NCI-H146 (cell line): ENCODE data around the gene SLC4A9.

Experiments used
- DNase-seq: peaks from one replicate; lab custom pipeline; 2025; lab: John Stamatoyannopoulos, UW

SLC4A9 gene

DNA sequence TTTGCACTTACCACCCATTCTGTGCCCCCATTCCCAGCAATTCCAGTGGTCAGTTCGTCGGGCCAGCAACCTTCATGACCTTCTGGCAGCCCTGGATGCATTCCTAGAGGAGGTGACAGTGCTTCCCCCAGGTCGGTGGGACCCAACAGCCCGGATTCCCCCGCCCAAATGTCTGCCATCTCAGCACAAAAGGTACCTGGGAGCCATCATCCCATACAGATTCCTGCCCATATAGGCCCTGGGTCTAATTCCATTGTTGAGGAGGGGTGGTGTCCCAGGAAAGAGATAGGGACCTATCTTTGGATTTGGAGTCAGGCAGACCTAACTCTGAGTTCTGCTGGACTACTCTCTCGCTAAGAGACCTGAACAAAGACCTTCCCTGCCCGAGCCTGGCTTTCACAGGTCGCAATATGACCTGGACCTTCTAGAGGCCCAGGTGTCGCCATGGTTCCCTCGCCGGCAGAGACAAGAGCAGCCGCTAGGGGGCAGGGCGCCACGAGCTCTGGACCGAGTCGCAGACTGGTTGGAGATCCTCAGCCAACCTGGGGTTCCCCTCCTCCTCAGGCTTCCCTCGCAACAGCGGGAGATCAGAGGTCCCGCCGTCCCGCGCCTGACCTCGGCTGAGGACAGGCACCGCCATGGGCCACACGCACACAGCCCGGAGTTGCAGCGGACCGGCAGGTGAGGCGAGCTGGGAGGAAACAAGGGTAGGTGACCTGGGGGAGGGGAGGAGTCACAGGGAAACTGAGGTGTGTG, 3.1 kb downstream of the SLC4A9 start:
- DNase-seq, result peak; percentile 65

DNA sequence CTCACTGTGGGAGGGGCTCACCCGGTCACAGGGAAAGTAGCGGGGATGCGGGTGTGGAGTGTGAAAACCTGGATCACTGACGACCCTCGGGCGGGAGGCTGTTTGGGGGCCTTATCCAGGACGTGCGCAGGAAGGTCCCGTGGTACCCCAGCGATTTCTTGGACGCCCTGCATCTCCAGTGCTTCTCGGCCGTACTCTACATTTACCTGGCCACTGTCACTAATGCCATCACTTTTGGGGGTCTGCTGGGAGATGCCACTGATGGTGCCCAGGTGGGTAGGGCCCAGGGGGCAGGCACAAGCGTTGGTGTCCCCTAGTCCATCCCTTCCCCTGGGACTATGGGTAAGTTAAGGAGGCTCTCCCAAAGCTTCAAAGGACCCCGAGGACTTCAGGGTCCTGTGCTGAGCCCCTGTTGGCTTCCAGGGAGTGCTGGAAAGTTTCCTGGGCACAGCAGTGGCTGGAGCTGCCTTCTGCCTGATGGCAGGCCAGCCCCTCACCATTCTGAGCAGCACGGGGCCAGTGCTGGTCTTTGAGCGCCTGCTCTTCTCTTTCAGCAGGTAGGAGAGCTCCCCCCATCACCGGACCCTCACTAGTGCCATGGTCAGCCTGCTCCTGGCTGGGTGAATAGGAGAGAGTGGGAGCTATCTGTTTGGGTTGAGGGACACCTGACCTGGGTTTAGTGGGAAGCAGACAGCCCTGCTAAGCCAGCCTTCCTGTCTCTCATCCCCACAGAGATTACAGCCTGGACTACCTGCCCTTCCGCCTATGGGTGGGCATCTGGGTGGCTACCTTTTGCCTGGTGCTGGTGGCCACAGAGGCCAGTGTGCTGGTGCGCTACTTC, 3.9 kb downstream of the SLC4A9 start:
- DNase-seq, result no peak

DNA sequence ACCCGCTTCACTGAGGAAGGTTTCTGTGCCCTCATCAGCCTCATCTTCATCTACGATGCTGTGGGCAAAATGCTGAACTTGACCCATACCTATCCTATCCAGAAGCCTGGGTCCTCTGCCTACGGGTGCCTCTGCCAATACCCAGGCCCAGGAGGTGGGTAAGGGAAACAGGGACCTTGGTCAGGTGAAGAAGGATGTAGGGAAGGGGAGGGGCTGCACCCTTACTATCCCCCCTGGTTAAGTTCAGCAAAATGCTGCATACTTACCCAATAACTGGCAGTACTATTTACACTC, 4.4 kb downstream of the SLC4A9 start:
- no peak for DNase-seq

DNA sequence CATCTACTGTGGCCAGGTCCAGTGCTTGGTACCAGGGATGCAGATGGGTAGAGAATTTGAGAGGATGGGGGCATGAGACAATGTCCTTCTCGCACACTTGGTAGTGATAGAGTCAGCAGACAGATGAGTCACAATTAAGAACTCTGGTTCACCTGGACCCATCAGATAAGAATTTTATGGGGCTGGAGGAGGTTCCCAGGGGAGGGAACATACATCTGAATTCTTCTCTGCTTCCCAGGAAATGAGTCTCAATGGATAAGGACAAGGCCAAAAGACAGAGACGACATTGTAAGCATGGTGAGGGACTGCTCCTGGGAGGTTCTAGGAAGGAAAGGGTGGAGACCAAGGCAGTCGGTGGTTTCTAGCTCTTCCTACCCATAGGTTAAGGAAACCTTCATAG, 5.3 kb downstream of the SLC4A9 start:
- no peak for DNase-seq

DNA sequence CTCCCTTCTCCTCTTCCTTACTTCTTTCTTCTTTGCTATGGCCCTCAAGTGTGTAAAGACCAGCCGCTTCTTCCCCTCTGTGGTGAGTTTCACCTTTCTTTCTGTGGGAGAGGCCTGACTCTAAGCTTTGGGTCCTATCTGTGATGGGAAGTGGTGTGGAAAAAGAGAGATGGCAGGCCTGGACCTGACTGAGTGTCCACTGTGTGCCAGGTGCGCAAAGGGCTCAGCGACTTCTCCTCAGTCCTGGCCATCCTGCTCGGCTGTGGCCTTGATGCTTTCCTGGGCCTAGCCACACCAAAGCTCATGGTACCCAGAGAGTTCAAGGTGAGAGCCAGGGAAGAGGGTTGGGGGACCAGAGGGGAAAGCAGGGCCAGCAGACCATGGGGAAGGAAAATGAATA, 5.9 kb downstream of the SLC4A9 start:
- no peak for DNase-seq

DNA sequence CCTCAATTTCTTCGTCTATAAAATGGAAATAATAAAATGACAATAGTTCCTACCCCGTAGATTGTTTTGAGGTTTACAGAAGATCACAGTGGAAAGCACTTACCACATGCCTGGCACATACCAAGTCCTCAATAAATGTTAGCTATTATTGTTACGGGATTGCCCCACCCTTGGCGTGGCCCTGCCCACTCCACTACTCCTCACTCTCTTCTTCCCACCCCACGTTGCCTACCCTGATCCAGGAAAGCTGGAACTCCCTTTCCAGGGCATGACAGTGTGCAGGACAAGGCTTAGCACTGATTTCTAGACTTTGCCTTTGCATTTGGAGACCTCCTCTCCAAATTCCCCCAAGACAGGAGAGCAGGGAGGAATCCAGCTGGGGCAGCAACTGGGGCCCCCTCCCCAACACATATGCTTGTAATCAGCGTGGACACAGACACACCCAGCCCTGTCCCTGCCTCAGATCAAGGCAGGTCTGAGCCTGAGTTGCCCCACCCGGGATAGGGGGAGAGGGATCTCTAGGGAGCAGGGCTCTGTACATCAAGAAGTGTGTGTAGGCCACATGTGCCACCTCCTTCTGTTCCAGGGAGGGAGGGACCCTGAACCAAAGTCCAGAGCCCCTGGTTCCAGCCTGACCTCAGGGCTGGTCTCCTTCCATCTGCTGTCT, 6.7 kb downstream of the SLC4A9 start:
- no peak for DNase-seq

DNA sequence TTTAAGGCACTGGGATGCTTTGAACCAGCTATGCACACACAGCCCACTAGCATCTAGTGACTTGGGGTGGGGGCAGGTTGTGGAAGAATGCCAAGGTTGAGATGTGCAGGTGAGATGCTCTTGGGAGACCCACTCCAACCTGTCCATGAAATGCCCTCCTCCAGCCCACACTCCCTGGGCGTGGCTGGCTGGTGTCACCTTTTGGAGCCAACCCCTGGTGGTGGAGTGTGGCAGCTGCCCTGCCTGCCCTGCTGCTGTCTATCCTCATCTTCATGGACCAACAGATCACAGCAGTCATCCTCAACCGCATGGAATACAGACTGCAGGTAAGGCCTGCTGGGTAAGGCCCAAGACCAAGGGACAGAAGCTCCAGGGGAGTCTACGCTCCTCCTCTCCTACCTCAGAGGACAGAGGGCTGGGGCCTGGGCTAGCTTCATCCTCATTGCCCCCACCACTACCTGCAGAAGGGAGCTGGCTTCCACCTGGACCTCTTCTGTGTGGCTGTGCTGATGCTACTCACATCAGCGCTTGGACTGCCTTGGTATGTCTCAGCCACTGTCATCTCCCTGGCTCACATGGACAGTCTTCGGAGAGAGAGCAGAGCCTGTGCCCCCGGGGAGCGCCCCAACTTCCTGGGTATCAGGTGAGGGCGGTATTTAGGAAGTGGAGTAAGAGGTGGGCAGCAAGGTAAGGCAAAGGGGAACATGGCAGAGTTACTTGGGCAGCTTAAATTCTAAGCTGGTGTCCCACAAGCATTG, 7.4 kb downstream of the SLC4A9 start:
- no peak for DNase-seq

DNA sequence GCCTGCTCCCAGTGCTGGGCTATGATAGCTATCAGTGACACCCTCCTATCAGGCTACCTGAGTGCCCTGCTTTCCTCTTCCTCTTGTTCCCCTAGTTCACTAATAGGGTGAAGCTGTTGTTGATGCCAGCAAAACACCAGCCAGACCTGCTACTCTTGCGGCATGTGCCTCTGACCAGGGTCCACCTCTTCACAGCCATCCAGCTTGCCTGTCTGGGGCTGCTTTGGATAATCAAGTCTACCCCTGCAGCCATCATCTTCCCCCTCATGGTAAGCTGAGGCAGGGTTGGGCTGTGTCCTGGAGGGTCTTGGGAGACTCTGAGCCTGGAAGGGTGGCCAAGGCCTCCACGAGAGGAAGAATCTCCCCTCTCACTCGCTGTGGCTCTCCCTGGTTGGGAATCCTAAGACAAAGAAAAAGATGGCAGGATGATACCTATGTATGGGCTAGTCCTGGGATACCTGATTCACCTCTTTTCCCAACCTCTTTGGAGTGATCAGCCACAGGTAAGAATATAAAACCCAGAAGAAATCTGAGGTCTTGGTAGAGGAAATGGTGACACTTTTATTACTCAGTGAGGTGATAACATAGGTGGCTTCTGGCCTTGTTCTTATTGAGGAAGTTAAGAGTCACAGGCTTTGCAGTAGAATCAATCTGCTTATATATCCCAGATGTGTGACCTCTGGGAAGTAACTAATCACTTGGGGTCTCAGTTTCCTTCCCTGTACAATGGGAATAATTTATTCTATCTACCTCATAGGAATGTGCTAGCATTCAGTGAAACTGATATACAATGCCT, 11.6 kb downstream of the SLC4A9 start:
- DNase-seq, result no peak

DNA sequence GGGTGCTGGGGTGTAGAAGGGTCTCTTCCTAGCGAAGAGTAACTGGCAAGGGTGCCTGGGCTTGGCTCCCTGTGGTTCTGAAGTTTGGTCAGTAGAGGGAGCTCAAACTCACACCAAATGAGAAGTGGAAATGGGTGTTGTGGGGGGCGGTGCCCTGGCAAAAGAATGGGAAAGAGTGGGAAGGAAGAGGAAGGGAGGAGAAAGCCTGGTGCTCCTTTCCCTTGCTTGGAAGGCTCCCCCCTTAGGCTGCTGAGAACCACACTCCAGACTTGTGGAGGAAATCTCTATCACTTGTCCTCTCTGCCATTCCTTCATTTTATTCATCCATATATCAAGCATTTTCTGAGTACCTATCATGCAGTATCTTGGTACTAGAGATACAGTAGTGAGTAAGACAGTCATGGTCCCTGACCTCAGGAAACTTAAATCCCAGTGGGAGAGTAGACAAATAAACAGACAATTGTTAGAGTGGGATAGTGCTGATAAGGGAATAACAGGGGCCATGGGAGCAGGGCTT, 13.0 kb downstream of the SLC4A9 start:
- peak; percentile 53 for DNase-seq

DNA sequence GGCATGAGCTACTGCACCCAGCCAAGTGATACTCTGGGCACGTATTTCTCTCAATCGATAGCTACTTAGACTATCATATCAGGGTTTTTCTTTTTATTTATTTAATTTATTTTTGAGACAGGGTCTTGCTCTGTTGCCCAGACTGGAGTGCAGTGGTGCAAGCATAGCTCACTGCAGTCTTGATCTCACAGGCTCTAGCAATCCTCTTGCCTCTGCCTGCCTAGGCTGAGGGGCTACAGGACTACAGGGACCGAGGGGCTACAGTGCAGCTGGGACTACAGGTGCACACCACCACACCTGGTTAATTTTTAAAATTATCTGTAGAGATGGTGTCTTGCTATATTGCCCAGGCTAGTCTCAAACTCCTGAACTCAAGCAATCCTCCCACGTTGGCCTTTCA, 21.4 kb downstream of the SLC4A9 start:
- DNase-seq, result no peak

DNA sequence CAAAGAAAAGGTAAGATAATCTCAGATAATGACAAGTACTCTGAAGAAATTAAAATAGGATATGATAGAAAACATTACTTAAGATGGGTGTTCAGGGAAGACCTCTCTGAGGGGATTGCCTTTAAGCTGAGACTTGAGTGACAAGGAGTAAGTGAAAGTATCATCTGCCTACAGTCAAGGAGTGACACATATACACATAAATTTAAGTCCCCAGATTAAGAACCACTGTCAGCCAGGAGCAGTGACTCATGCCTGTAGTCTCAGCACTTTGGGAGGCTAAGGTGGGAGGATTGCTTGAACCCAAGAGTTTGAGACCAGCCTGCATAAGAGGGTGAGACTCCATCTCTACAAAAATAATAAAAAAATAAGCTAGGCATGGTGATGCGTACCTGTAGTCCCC, 22.0 kb downstream of the SLC4A9 start:
- no peak for DNase-seq

DNA sequence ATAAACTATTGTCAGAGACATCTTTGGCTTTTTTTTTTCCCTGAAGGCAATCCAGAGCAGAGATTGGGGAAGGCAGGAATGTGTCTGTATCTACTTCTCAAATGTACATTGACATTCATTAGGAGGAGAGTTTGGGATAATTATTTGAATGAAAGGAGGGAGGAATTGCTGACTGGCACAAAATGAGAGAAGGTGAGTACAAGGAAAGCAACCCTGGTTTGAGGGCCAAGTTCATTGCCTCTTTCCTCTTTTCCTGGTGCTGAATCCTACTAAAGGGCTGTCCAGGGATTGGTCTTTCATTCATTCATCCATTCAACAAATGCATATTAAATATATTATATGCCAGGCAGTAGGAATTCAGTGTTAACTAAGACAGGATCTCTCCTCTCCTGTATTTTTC, 22.9 kb downstream of the SLC4A9 start:
- DNase-seq, result no peak

DNA sequence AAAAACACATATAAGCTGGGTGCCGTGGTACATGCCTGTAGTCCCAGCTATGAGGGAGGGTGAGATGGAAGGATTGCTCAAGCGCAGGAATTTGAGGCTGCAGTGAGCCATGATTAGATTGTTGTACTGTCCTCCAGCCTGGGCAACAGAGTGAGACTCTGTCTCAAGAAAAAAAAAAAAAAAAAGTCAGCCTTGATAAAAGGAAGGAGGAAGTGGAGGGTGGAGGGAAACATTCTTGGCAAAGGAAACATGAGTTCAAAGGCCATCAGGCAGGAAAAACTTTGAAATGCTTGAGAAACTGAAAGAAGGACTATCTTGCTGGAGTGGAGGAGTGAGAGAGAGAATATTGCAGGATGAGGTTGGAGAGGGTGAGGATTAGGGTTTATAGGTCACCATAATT, 23.3 kb downstream of the SLC4A9 start:
- DNase-seq, result no peak

DNA sequence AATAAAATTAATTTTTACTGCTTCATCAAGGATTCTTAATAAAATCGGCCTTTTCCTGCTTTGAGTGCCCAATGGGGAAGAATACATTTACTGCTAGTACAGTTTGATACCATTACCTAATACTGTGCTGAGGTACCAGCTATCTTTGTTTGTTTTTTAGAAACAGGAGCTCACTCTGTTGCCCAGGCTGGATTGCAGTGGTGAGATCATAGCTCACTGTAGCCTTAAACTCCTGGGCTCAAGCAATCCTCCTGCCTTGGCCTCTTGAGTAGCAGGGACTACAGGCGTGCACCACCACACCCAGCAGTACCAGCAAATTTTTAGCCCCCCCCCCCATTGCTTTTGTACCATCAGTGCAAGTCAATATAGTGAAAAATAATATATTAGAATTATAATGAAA, 28.1 kb downstream of the SLC4A9 start:
- no peak for DNase-seq

DNA sequence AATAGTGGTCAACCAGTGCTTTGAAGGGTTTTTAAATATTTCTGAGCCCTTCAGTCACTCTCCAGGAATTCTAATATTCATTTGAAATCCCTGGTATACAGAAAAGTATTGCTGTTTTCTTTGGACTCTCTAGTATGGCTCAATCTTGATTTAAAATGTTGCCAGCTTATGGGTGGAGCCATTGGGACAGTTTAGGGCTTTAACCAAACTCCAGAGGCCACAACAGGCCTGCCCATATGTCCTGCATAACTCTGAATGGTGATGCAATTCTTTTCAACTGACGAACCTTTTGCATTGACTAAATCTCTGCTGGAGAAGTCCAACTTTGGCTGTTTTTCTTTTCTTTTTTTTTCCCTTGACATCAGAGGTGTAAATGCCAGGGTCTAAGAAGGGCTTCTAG, 31.3 kb downstream of the SLC4A9 start:
- DNase-seq, result no peak

DNA sequence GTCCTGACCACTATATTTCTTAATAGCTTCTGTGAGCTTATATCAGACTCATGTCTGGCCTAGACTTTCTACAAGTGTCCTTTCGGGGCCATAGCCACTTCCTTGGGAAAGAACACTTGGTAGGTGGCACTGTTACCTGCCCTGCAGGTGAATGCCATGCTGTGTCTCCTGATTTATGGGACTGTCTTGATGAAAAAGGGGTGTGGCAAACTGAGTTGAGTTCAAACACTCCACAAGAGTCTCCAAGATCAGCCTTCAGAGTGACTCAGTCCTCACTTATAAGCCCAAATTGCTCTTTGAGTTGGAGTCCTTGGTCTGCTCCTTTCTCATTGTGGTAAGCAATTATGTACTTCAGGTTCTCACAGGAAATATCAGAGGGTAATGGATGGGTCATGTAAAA, 31.7 kb downstream of the SLC4A9 start:
- no peak for DNase-seq

DNA sequence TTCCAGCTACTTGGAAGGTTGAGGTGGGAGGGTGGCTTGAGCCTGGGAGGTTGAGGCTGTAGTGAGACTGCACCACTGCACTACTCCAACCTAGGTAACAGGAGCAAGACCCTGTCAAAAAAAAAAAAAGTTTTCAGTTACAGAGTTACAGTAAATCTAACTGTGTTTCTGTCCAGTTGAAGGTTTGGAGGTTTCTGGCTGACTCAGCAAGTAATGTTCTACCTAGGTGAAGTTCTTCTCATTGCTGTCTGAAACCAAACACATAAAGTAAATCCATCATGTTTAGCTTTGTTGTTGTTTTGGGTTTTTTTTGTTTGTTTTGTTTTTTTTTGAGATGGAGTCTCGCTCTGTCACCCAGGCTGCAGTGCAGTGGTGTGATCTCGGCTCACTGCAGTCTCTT, 33.7 kb downstream of the SLC4A9 start:
- DNase-seq, result no peak

DNA sequence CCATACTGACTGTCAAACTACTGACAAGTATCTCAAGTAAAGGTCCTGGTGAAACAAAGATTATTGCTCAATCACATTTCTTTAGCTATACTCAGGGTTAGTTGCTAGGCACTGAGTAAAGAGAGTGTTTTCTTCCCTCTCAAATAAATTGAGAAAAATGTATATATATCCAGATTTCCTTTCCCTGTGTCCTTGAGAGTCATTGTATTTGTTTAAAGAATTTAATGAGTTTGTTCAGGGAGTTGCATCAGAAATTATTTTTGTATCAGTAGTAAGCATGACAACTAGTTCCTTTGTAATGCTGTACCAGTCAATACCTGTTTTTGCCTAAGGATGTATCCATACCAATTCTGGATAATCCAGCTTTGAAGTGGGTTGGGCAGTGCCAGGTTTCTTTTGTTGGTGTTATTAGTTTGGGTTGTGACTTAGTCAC, 38.4 kb downstream of the SLC4A9 start:
- DNase-seq, result no peak

DNA sequence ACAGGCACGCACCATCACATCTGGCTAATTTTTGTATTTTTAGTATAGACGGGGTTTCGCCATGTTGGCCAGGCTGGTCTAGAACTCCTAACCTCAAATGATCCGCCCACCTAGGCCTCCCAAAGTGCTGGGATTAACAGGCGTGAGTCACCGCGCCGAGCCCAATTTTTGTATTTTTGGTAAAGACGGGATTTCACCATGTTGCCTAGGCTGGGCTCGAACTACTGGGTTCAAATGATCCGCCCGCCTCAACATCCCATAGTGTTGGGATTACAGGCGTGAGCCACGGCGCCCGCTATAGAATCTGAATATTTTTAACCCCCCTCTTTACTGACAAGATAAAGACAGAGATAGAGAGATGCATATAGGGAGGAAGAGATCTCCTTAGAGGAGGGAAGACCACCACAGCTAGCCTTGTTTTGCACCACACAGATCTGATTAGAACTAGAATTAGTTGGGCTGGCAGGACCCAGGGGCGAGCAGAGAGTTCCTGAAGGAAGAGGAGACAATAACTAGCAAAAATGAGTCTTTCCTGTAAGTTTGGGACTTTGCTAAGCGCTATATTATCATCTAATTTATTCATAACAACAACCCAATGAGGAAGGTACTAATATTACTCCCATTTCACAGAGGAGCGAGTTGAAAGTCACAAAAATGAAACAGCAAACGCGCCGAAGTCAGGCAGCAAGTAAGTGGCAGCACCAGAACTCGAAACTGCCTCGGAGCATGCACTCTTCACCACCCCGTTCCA, 40.2 kb downstream of the SLC4A9 start:
- DNase-seq, result peak; percentile 23

DNA sequence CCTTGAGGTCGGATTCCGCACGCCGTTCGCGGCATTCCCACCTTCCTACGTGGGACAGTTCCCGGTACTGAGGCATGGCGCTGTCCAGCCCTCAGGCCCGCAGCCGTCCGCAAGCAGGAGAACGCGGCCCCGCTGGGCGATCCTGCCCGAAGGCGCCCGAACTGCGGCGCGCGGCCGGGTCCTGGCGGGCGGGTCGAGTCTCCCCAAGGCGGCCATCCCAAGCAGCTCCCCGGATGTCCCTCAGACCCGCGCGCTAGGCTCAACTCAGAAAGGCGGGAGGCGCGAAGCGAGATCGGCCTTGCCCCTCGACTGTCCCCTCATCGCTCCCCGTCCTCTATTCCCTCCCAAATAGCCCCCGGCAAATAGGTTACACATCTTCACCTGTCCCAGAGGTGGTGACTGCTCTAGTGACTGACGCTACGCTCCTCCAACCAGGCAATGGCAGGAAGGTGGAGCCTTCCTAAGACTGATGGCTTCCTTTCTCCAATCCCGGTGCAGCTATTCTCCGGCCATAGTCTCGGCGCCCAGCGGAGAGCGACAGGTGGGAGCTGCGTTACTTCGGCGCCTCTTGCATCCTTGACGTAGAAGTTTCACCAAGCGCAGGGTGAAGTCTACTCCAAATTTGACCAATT, 40.9 kb downstream of the SLC4A9 start:
- peak; percentile 97 for DNase-seq
